Measurements from ENCODE around the gene MALRD1. TPM values are rescaled to one million over a fixed set of nuclear protein-coding genes. Genes with fewer than 3 reads are reported as not detected.

MALRD1 gene
- total and polyA plus RNA-seq, 2 of the 8 experiments (the other 6 are each of a cell fraction or from before 2014, with no cell fraction given) = 0.32 to 0.35 TPM

DNA sequence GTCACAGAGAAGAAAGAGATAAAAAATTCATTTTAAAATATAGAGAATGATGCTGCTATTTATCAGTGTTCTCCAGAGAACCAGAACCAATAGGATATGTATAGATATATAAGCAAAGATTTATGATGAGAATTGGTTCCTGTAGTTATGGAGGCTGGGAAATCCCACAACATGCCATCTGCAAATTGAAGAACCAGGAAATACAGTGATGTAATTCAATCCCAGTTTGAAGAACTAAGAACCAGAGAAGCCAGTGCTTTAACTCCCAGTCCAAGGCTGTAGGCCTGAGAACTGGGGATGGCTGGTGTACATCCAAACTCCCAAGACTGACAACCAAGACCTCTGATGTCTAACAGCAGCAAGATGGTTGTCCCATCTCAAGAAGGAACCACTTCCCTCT lies 574.7 kb downstream of the MALRD1 start:
- POLR2A ChIA-PET (ENCODE audit: partially characterized antibody) = no interaction called here
- Histone ChIP-seq H2BK20ac (ENCODE audit: low read length) (no peak overlapping the region), H4K91ac (replicated peaks; ENCODE audit: insufficient read length, low read length) (no peak overlapping the region), H3K27ac (ENCODE audit: low read depth, low read length) (no peak overlapping the region), H3K4me1 (replicated peaks in 1 of 4; ENCODE audit: control insufficient read depth in 3 of 4, insufficient read depth in 4 of 4, low read length in 3 of 4) (no peaks in the 10 kb centered on the region), H3K9me3 (ENCODE audit: insufficient read depth in 2 of 2, low read depth in 1 of 2, low read length in 1 of 2) (no peaks in the 10 kb centered on the region), H4K5ac (ENCODE audit: insufficient read length, low read depth, low read length) (no peak overlapping the region), H2AFZ (ENCODE audit: low read length) (no peak overlapping the region), H3K79me2 (ENCODE audit: control insufficient read depth in 1 of 2, insufficient read depth in 2 of 2, low read length in 2 of 2) (no peaks in the 10 kb centered on the region), H2BK5ac (ENCODE audit: low read depth, low read length) (no peak overlapping the region), H3K9ac (replicated peaks in 1 of 4; ENCODE audit: extremely low read depth in 1 of 4, low read depth in 3 of 4, low read length in 3 of 4) (no peak overlapping the region), H4K20me1 (replicated peaks in 1 of 2; ENCODE audit: control insufficient read depth in 1 of 2, insufficient read depth in 2 of 2, low read length in 2 of 2) (no peaks in the 10 kb centered on the region), H3K23ac (ENCODE audit: insufficient read length) (no peak overlapping the region), H3K27me3 (replicated peaks in 1 of 4; ENCODE audit: control insufficient read depth in 3 of 4, extremely low read depth in 1 of 4, insufficient read depth in 3 of 4, low read length in 3 of 4) (no peaks in the 10 kb centered on the region), H2BK120ac (replicated peaks; ENCODE audit: low read depth, low read length) (no peak overlapping the region), H3K4me2 (ENCODE audit: insufficient read depth in 1 of 2, low read depth in 2 of 2, low read length in 2 of 2) (no peak overlapping the region), H2BK12ac (ENCODE audit: low read depth, low read length) (no peak overlapping the region), H3K79me1 (ENCODE audit: low read depth, low read length) (no peaks in the 10 kb centered on the region), H3K36me3 (ENCODE audit: control insufficient read depth in 2 of 4, insufficient read depth in 4 of 4, low read length in 3 of 4) (no peaks in the 10 kb centered on the region), H3K18ac (ENCODE audit: extremely low read depth, low read length) (no peak overlapping the region), H3K56ac (replicated peaks; ENCODE audit: insufficient read length, low read depth, low read length) (no peak overlapping the region), H3K4me3 (ENCODE audit: extremely low read depth in 1 of 4, insufficient read depth in 2 of 4, low read depth in 3 of 4, low read length in 4 of 4) (no peak overlapping the region), H3K23me2 (ENCODE audit: low read depth, low read length) (no peaks in the 10 kb centered on the region), H2BK15ac (ENCODE audit: low read length) (no peak overlapping the region), H3K14ac (ENCODE audit: insufficient read length) (no peak overlapping the region), H2AK5ac (ENCODE audit: low read depth, low read length) (no peak overlapping the region), H3K4ac (replicated peaks; ENCODE audit: insufficient read length, low read depth, low read length) (no peak overlapping the region), H4K8ac (ENCODE audit: extremely low read depth, insufficient read depth, low read length) (no peak overlapping the region)
- DNase-seq (ENCODE audit: low read depth in 1 of 2, low spot score in 2 of 2) (no peak), FAIRE-seq (no peak)
- TF ChIP-seq, protein P1, sequence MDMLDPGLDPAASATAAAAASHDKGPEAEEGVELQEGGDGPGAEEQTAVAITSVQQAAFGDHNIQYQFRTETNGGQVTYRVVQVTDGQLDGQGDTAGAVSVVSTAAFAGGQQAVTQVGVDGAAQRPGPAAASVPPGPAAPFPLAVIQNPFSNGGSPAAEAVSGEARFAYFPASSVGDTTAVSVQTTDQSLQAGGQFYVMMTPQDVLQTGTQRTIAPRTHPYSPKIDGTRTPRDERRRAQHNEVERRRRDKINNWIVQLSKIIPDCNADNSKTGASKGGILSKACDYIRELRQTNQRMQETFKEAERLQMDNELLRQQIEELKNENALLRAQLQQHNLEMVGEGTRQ (IDR thresholded peaks at IDR 0.05; ENCODE audit: low read length) = no peak
- TF ChIP-seq TBP (IDR thresholded peaks at IDR 0.05; ENCODE audit: low read depth, low read length) = no peak
- TF ChIP-seq SIRT6 (IDR thresholded peaks at IDR 0.05; ENCODE audit: low read length) = no peak
- no peak for TF ChIP-seq CEBPB (IDR thresholded peaks at IDR 0.05; ENCODE audit: low read depth, low read length)
- TF ChIP-seq SP2 (IDR thresholded peaks at IDR 0.05; ENCODE audit: low read length) = no peak
- TF ChIP-seq CHD2 (IDR thresholded peaks at IDR 0.05; ENCODE audit: low read length) = no peak
- TF ChIP-seq SP4 (IDR thresholded peaks at IDR 0.05; ENCODE audit: low read length) = no peak
- CTCF ChIA-PET (ENCODE audit: partially characterized antibody) = no interaction called here
